Panc1 (cell line): ENCODE data around the gene WARS2. TPM values are rescaled to one million over a fixed set of nuclear protein-coding genes. Genes with fewer than 3 reads are reported as not detected.

Source experiments
- ATAC-seq: fragments of 200-7000 bp; cut with Tn5 transposase; 2 replicates; pipeline ENCODE4 v1.9.1; 2020; ENCODE audit warnings: mild to moderate bottlenecking, moderate library complexity
- BruUV-seq: library from RNA; stranded (reverse); fragments of 400-500 nt; replicated peaks from 2 replicates; lab custom pipeline; 2021; lab: Mats Ljungman, UMichigan
- CTCF ChIA-PET: fragments of 300-600 bp; sonication (Branson Sonifier 250); formaldehyde crosslinking; loops from one replicate; lab custom pipeline; 2022; ENCODE audit warnings: antibody characterized with exemption; lab: Charles Lee
- POLR2A ChIA-PET: fragments of 300-600 bp; sonication (Branson Sonifier 250); formaldehyde crosslinking; loops from one replicate; lab custom pipeline; 2022; ENCODE audit warnings: antibody characterized with exemption; lab: Charles Lee
- DNase-seq: peaks from one replicate; pipeline ENCODE4 v3.0.0-alpha.2; 2010; ENCODE audit warnings: low read depth, low spot score
- H3K27ac ChIP-seq: 2 replicates; pipeline ENCODE4 v1.5.1; 2011; ENCODE audit warnings: mild to moderate bottlenecking, low read length, inconsistent platforms
- H3K27me3 ChIP-seq: fragments of 200-500 bp; sonication (Bioruptor generic); 2 replicates; pipeline ENCODE4 v1.6.0; 2014; ENCODE audit warnings: low read length, inconsistent platforms; ENCODE audit not compliant: control insufficient read depth, insufficient read depth
- H3K36me3 ChIP-seq: fragments of 200-500 bp; sonication (Bioruptor generic); 2 replicates; pipeline ENCODE4 v1.5.1; 2014; ENCODE audit warnings: inconsistent platforms, mild to moderate bottlenecking, low read length, moderate library complexity; ENCODE audit not compliant: control insufficient read depth, insufficient read depth
- H3K4me1 ChIP-seq: 2 replicates; pipeline ENCODE4 v1.5.1; 2011; ENCODE audit warnings: inconsistent platforms, mild to moderate bottlenecking, low read length, moderate library complexity; ENCODE audit not compliant: control insufficient read depth, insufficient read depth
- H3K4me3 ChIP-seq, 2 experiments: 2 replicates each; pipeline ENCODE4 v1.5.1; 2011 to 2012; ENCODE audit warnings: low read depth in 2 of 2, low read length in 2 of 2, mild to moderate bottlenecking in 2 of 2, inconsistent platforms in 1 of 2, moderate library complexity in 1 of 2
- H3K9me3 ChIP-seq: fragments of 200-500 bp; sonication (Bioruptor generic); 2 replicates; pipeline ENCODE4 v1.5.1; 2014; ENCODE audit warnings: low read depth, mild to moderate bottlenecking, inconsistent platforms, low read length, moderate library complexity; ENCODE audit not compliant: control insufficient read depth, insufficient read depth
- POLR2AphosphoS5 ChIP-seq: IDR thresholded peaks from 2 replicates; pipeline ENCODE4 v1.6.1; 2012; ENCODE audit warnings: mild to moderate bottlenecking, low read depth, low read length, moderate library complexity
- SIN3A ChIP-seq: IDR thresholded peaks from 2 replicates; pipeline ENCODE4 v1.6.1; 2012; ENCODE audit warnings: low read depth, mild to moderate bottlenecking, low read length, moderate library complexity, borderline replicate concordance; ENCODE audit not compliant: insufficient read depth
- TCF7L2 ChIP-seq: IDR thresholded peaks from 2 replicates; pipeline ENCODE4 v1.6.1; 2011; ENCODE audit warnings: mild to moderate bottlenecking, low read depth, low read length, inconsistent platforms
- in situ Hi-C: cut with HindIII; loops from 2 replicates; pipeline ENCODE4 v1.10.0; 2016; ENCODE audit warnings: low sequenced_read_pairs, low pct_unique_long_range_greater_than_20kb
- intact Hi-C: fragments of 100-400 bp; cut with micrococcal nuclease; formaldehyde crosslinking; loops from one replicate; pipeline ENCODE4 v1.10.0; 2022; ENCODE audit not compliant: unreplicated experiment
- total RNA-seq: library from RNA; stranded (reverse); gene quantifications from one replicate; pipeline ENCODE4 v1.2.1, GENCODE V29; 2021; ENCODE audit not compliant: unreplicated experiment
- TF ChIP-seq, protein P1 (sequence below), 2 experiments: IDR thresholded peaks; 2 replicates each; pipeline ENCODE4 v1.6.1; 2011 to 2012; ENCODE audit warnings: low read depth in 2 of 2, control low read depth in 1 of 2, low read length in 1 of 2, mild to moderate bottlenecking in 1 of 2, moderate library complexity in 1 of 2; ENCODE audit not compliant: insufficient read depth in 1 of 2
- TF ChIP-seq, protein P2 (sequence below): fragments of 450-650 bp; IDR thresholded peaks from 2 replicates; pipeline ENCODE4 v1.5.1; 2017; ENCODE audit warnings: mild to moderate bottlenecking

The WARS2 gene
- total RNA-seq, 1 experiment from 2014 or later = 6.6 TPM

- Histone ChIP-seq H3K4me3 (peak overlapping the region; percentile 45 to 48), H3K36me3 (no peaks in the 10 kb centered on the region), H3K4me1 (0 out of 2 replicates have a peak, but pooled peaks cover 5% of the 10 kb centered on the region), H3K27ac (peak overlapping the region; percentile 44; the same call in 1 of the 2 replicates), H3K27me3 (no peaks in the 10 kb centered on the region; the same call in 1 of the 2 replicates), H3K9me3 (no peaks in the 10 kb centered on the region)
- intact Hi-C loops (no loop called here), in situ Hi-C loops (no loop called here)
- DNase-seq (no peak), ATAC-seq (peak; percentile 65)
- ChIA-PET POLR2A (no interaction called here), CTCF (no interaction called here)
- TF ChIP-seq, protein P1, sequence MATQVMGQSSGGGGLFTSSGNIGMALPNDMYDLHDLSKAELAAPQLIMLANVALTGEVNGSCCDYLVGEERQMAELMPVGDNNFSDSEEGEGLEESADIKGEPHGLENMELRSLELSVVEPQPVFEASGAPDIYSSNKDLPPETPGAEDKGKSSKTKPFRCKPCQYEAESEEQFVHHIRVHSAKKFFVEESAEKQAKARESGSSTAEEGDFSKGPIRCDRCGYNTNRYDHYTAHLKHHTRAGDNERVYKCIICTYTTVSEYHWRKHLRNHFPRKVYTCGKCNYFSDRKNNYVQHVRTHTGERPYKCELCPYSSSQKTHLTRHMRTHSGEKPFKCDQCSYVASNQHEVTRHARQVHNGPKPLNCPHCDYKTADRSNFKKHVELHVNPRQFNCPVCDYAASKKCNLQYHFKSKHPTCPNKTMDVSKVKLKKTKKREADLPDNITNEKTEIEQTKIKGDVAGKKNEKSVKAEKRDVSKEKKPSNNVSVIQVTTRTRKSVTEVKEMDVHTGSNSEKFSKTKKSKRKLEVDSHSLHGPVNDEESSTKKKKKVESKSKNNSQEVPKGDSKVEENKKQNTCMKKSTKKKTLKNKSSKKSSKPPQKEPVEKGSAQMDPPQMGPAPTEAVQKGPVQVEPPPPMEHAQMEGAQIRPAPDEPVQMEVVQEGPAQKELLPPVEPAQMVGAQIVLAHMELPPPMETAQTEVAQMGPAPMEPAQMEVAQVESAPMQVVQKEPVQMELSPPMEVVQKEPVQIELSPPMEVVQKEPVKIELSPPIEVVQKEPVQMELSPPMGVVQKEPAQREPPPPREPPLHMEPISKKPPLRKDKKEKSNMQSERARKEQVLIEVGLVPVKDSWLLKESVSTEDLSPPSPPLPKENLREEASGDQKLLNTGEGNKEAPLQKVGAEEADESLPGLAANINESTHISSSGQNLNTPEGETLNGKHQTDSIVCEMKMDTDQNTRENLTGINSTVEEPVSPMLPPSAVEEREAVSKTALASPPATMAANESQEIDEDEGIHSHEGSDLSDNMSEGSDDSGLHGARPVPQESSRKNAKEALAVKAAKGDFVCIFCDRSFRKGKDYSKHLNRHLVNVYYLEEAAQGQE (IDR thresholded peaks at IDR 0.05; ENCODE audit: insufficient read depth in 1 of 2, low read depth in 2 of 2, low read length in 1 of 2) = no peak
- no peak for TF ChIP-seq SIN3A
- TF ChIP-seq POLR2AphosphoS5 = no peak
- TF ChIP-seq, protein P2, sequence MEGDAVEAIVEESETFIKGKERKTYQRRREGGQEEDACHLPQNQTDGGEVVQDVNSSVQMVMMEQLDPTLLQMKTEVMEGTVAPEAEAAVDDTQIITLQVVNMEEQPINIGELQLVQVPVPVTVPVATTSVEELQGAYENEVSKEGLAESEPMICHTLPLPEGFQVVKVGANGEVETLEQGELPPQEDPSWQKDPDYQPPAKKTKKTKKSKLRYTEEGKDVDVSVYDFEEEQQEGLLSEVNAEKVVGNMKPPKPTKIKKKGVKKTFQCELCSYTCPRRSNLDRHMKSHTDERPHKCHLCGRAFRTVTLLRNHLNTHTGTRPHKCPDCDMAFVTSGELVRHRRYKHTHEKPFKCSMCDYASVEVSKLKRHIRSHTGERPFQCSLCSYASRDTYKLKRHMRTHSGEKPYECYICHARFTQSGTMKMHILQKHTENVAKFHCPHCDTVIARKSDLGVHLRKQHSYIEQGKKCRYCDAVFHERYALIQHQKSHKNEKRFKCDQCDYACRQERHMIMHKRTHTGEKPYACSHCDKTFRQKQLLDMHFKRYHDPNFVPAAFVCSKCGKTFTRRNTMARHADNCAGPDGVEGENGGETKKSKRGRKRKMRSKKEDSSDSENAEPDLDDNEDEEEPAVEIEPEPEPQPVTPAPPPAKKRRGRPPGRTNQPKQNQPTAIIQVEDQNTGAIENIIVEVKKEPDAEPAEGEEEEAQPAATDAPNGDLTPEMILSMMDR = no peak
- no peak for TF ChIP-seq TCF7L2
- no TSS peak for BruUV-seq
Observed at GRCh38 chr1:118987468-118988185, 152.8 kb downstream of the WARS2 start.

GRCh38 chr1:118986555-118987467, 153.6 kb downstream of the WARS2 start:
- H3K27me3 ChIP-seq = no peaks in the 10 kb centered on the region; the same call in 1 of the 2 replicates
- peak overlapping the region; percentile 44; the same call in 1 of the 2 replicates for H3K27ac ChIP-seq
- TF ChIP-seq, protein P2 = no peak
- TF ChIP-seq, protein P1 (IDR thresholded peaks at IDR 0.05; ENCODE audit: insufficient read depth in 1 of 2, low read depth in 2 of 2, low read length in 1 of 2) = no peak
- TF ChIP-seq SIN3A (no peak), POLR2AphosphoS5 (no peak)
- intact Hi-C loops = no loop called here
- ChIA-PET POLR2A (no interaction called here), CTCF (interaction anchor here (0.5 kb wide), 1 partner anchor 74 kb away, joined by 4 read pairs; no protein-coding TSS in a partner anchor)
- in situ Hi-C loops = no loop called here
- no TSS peak for BruUV-seq
- H3K4me1 ChIP-seq = 0 out of 2 replicates have a peak, but pooled peaks cover 5% of the 10 kb centered on the region
- peak; percentile 68 for ATAC-seq
- H3K4me3 ChIP-seq = peak overlapping the region; percentile 45 to 48
- no peaks in the 10 kb centered on the region for H3K36me3 ChIP-seq
- H3K9me3 ChIP-seq = no peaks in the 10 kb centered on the region
- no peak for DNase-seq
